ENCODE results near the gene TLL2.

DNA sequence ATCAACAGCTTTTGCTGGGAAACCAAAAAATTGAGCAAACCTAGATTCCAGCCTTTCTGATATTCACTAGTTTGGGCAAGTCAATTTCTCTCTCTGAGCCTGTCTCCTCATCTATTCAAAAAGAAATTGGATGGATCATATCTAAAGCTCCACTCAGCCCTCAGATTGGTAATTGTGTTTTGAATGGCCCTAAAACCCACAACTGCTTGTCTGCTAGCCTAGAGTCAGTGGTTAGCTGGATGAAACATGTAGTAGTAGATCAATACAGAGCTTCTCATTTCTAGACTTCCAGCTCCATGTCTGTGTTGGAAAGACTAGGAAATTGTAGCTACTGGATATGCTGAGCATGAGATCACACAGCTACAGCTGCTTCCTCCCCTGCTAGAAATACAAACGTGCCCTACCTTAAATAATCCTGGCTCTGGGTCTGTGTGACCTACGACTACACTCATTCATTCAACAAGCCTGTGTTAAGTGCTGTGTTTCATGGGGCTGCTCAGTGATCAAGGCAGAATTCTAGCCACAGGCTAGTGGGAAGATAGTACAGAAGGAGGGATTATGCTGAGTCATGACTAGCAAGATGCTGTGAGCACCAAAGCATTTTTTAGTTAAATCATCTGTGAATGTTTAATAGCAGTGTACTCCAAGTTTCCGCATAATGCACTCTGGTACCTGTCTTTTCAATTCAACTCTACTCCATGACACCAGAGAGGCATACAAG is 193.8 kb downstream of the TLL2 start:
- TF ChIP-seq, protein P1, sequence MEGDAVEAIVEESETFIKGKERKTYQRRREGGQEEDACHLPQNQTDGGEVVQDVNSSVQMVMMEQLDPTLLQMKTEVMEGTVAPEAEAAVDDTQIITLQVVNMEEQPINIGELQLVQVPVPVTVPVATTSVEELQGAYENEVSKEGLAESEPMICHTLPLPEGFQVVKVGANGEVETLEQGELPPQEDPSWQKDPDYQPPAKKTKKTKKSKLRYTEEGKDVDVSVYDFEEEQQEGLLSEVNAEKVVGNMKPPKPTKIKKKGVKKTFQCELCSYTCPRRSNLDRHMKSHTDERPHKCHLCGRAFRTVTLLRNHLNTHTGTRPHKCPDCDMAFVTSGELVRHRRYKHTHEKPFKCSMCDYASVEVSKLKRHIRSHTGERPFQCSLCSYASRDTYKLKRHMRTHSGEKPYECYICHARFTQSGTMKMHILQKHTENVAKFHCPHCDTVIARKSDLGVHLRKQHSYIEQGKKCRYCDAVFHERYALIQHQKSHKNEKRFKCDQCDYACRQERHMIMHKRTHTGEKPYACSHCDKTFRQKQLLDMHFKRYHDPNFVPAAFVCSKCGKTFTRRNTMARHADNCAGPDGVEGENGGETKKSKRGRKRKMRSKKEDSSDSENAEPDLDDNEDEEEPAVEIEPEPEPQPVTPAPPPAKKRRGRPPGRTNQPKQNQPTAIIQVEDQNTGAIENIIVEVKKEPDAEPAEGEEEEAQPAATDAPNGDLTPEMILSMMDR (IDR thresholded peaks at IDR 0.05) = no peak
- no peak for TF ChIP-seq POLR2A (IDR thresholded peaks at IDR 0.05)
- TF ChIP-seq EP300 (IDR thresholded peaks at IDR 0.05) = no peak

Measured in tibial nerve (tissue), 4 donors.